ENCODE measurements around the gene C17orf67.

Gene C17orf67, protein sequence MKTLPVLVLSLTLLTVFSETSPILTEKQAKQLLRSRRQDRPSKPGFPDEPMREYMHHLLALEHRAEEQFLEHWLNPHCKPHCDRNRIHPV

DNA sequence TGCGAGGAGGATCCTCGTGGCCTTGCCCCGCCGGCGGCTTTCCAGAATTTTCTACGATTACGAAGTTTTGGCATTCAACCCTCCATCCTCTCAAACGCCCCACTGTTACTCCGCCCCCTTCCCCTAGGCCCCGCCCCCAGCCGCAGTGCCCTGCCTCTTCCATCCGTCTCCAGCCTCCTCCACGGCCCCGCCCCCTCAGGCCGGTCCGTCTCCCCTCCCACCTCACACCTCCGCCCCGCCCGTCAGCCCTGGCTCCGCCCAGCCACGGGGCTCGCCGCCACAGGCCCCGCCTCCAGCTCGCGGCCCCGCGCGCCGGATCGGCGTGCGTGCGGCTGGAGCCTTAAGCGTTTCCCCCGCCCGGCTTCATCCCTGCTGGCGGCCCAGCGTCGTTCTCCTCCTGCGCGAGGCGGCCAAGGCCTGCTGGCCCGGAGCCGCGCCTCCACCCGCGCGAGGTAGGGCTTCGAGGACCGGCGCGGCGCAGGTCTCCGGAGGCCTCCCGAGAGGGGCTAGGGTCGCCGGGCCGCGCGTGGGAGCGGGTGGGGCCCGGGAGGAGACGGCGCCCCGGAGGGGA, at the start of gene C17orf67, which contains the start of gene DGKE:
TSS of gene C17orf67 (minus strand) at position 112 of the 571 bp plus-strand sequence. CDS start 18,110 bp downstream, outside the sequence.
TSS of gene DGKE (plus strand) at position 343 of the 571 bp plus-strand sequence. CDS start 645 bp downstream, outside the sequence.
- peak; percentile 89 for DNase-seq (ENCODE audit: low read depth)

DNA sequence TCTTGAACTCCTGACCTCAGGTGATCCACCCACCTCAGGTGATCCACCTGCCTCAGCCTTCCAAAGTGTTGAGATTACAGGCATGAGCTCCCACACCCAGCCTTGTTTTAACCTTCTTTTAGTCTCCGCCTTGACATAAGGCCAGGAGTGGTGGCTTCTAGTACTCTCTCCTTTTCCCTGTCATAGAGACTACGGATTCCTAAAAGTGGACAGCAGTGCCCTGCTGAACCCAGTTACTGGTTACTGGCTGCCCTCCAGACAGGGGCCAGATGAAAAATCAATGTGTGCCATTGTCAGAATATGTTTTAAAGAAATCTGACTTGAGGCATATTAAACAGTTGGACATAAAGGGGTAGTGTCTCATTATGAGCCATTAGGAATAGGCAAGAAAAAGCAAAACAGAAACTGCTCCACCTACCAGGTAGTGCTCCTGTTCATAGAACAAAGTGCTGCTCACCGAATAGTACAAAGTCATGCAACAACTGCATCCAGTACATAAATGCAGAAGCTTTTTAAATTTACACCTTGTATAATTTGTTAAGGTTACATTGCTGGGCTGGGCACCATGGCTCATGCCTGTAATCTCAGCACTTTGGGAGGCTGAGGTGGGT, 48.1 kb upstream of the C17orf67 start:
- no peak for DNase-seq (ENCODE audit: low read depth)

DNA sequence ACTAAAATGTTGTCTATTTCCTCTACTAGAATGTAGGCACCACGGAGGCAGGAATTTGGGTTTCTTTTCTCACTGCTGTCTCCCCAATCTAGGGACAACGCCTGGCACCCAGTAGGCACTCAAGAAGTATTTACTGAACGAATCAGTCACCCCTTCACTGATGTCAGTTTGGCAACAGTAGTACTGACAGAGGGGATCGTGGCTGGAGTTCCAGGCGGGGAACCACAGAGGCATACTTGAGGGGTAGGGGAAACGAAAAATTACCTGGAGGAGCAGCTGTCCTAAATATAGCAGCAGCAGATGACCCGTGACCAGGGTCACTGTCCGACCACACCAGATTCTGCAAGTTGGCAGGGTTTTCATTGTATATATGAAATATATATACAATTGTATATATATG, 46.9 kb upstream of the C17orf67 start:
- DNase-seq (ENCODE audit: low read depth): no peak

DNA sequence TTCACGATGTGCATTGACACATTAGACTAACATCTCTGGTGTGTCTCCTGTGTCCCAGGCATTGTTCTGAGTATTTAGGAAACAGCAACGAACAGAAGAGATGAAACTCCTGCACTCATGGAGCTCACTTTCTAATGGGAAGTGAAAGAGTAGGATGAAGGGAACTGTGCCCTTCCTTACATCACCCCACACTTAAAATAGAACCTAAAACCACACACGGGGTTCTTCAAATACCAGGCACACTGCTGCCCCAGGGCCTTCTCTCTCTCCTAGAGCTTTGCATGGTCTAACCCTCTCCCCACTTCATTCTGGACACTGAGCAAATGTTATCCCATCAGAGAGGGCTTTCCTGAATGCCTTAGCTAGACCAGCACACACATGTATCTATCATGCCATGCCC, 46.4 kb upstream of the C17orf67 start:
- DNase-seq (ENCODE audit: low read depth): no peak

DNA sequence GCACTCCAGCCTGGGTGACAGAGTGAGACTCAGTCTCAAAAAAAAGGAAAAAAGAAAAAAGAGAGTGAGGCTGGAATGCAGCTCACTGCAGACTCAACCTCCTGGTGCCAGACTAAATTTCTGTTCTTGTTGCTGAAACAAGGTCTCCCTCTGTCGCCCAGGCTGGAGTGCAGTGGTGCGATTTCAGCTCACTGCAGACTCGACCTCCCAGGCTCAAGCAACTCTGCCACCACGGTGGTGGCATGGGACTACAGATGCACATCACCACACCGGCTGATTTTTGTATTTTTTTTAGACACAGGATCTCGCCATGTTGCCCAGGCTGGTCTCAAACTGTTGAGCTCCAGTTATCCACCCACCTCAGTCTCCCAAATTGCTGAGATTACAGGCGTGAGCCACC, 45.6 kb upstream of the C17orf67 start:
- DNase-seq (ENCODE audit: low read depth): no peak

DNA sequence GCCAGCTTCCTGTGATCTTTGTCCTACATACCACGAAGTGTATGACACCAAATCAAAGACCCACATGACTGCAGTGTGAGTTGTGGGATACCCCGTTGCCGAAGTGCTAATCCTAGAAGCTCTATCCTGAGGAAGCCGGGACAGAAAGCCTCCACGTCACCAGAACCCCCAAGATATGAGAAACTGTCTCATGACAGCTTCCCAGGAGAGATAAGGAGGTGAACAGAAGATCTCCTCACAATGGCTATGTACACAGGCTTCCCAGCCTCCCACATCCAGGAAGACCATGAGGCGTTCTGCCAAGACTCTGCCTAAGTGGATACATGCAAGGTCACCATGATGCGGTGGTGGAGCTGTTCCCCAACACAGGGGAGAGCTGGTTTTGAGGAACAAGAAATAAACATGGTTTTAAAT, 43.1 kb upstream of the C17orf67 start:
- peak; percentile 36 for DNase-seq (ENCODE audit: low read depth)

DNA sequence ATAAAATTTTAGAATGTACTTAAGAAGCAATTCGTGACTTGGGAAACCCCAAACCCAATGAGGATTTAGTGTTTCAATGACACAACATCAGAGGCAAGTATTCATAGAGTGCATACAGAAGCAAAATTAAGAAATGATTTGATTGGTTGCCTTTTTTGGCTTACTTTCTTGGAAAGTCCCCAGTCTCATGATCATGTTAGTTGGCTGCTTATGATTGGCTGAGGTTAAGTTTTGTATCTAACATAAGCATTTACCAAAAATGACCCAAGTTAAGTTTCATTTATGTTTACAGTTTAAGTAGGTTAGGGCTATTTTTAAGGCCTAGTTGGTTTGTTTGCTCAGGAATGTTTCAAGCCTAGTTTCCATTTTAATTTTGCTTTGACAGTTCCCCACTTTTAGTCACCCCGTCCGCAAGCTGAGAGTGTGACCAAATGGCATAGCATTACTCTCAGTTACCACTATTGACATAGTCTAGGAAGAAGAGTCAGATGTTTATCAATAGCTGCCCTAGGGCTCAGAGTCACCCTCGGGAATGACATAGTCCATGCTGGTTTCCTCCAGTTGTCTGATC, 36.4 kb upstream of the C17orf67 start:
- DNase-seq (ENCODE audit: low read depth): no peak

DNA sequence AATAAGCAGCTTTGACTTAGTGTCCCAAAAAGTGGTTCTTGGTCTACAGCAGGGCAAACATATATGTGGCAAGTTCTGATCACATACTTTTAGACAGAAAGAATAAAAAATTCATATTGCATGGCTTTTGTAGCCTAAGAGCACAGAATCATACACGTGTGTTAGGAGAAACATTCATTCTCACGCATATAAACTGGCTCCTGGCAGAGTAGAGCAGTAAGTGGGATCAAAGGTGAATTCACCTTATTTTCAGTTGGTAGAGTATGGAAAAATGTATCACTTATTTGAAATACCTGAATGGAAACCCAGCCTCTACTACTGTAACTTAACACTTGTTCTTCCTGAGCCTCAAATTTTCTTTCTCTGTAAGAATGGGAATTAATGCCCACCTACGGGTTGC, 35.0 kb upstream of the C17orf67 start:
- DNase-seq (ENCODE audit: low read depth): no peak

DNA sequence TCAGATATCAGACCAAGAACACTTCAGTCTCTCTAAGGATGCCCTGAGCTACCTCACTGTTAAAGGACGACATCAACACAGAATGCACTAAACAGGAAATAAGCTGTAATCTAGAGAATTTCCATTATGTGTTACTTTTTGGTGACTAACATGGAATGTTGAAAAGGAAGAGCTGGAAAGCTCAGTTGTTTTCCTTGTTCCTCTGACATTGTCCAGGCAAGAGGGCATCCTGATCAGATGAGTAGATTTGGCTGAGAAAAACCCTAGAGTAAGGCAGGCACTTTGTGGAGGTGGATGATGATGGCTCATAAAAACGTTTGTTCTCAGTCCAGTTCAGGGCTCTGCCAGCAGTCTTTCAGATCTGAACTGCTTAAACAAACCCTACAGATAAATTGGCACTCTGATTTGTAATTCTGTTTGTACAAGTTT, 34.2 kb upstream of the C17orf67 start:
- DNase-seq (ENCODE audit: low read depth): peak; percentile 42

DNA sequence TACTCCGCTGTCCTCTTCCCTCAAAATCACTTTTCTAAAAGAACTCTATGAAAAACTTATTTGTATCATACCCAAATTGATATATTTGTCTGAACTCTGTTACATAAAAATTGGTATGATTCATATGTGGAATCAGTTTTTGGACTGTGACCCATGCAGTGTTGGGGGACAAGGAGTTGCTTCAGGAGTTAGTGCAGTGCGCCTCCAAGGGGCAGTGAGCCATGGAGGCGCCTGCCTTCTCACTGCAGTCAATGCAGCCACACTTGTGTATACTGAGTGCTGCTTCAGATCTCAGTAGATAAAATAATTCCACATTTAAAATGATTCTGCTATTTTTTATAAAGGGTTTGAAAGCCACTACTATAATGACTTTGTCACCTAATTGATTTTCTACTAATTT, 32.8 kb upstream of the C17orf67 start:
- no peak for DNase-seq (ENCODE audit: low read depth)

DNA sequence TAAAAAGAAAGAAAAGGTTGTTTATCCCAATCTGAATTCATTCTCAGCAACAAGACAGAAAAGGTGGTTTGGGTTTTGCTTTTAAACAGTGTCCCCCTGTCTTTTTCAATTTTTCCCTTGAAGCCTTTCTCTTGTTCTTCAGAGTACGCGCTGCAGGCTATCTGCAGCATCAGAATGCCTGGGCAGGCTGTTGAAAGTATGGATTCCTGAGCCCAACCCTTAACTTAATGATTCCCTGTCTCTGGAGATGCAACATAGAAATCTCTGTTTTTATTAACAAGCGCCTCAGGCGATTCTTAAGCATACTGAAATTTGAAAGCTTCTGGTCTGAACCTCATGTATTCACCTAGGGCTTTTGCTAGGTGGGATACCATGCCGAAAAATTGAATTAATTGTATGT, 32.4 kb upstream of the C17orf67 start:
- no peak for DNase-seq (ENCODE audit: low read depth)

DNA sequence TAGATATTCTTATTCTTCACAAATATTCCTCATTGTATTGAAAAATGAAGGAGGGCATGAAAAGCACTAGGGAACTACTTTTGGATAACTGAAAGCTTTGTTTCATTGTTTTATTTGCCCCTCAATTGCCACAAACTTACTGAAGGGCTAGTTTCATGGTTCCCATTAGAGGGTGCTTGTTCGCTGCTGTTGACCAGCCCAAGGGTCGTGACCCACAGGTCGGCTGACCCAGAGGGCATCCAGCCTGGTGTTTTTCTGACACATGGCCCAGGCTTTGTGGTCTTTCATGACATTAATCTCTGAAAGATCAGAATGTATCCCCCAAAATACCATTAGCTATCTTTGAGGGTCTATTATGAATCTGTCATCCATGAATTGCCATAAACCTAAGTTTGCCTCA, 30.3 kb upstream of the C17orf67 start:
- DNase-seq (ENCODE audit: low read depth): no peak

DNA sequence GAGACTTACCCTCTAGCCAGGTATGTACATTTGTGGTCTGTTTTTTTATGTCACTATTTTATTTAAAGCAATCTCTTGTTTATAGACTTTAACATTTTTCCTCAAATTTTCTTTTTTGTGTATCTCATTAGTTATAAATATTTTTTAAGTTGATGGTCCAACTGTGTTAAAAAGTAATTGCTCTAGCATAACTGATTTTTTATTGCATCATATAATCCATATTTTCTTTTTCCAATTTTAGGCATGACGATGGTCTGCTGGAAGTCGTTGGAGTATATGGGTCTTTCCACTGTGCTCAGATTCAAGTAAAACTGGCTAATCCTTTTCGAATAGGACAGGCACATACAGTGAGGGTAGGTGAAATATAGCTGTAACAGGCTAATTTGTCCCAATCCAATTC, 28.2 kb upstream of the C17orf67 start:
- no peak for DNase-seq (ENCODE audit: low read depth)

DNA sequence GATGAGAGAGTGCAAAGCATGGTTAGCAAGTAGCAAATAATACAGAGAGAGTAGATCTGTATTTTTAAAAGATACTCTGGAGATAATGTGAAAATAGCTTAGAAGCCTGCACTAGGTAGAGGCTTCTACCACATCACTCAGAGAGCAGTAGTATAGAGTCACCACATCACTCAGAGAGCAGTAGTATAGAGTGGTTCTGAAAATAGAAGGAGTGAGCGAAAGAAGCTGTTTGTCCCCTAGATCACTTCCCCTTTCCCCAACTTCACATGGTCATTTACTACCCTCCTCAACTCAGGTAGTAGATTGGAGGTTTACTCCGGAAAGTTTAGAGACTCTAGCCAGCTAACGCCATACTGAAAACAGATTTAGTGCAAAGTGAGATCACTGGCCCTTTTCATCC, 17.3 kb upstream of the C17orf67 start:
- no peak for DNase-seq (ENCODE audit: low read depth)

DNA sequence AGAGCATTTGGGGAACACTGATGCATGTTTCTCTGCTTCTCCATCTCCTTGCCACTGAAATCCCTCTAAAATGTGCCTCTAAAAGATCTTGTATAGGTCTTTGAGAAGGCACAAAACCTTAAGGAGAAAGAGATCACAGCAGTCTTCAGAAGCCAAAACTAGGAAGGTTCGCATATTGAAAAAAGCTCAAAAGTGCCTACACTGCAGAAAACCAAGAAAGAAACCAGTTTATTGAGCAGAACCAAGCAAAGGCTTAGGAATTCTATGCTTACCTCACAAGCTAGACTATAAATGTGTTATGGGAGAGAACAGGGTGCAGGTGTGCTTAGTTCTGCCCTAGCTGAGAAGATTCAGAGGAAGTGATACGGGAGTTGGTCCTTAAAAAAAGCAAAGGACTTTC, 16.9 kb upstream of the C17orf67 start:
- DNase-seq (ENCODE audit: low read depth): no peak

DNA sequence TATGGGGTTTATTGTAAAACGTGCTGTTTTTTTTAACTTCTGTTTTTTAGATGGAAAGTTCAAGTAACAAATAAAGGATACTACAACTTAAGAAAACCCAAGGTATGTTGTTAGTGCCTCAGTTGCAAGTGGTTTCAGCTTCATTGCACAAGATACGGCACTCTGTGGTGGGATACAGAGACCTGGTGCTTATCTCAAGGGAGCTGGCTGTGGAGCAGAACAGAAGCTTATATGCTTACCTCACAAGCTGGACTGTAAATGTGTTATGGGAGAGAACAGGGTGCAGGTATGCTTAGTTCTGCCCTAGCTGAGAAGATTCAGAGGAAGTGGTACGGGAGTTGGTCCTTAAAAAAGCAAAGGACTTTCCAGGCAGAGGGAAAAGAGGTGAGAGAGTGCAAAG, 15.4 kb upstream of the C17orf67 start:
- DNase-seq (ENCODE audit: low read depth): no peak

DNA sequence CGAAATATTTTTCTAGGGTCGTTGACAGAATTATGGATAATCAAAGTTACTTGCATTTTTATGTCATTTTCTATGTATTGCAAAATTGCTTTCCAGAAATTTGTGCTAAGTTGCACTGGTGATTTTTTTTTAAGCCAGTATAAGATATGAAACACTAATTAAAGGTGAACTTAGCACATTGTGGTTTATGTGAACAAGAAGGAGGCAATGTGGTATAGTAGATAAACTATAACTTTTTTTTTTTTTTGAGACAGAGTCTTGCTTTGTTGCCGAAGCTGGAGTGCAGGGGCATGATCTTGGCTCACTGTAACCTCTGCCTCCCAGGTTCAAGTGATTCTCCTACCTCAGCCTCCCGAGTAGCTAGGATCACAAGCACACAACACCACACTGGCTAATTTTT, 13.4 kb upstream of the C17orf67 start:
- no peak for DNase-seq (ENCODE audit: low read depth)

DNA sequence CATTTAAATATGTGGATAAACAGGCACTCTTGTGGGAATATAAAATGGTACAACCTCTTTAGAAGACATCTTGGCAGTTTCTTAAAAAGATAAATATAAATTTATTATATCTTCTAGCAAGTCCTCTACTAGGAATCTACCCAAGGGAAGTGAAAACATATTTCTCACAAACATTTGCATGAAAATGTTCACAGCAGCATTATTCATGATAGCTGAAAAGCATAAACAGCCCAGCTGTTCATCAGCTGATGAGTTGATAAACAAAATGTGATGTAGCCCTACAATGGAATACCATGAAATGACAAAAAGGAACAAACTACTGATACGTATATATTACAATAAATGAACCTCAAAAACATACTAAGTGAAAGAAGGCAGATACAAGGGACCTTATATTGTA, 12.2 kb upstream of the C17orf67 start:
- DNase-seq (ENCODE audit: low read depth): no peak

DNA sequence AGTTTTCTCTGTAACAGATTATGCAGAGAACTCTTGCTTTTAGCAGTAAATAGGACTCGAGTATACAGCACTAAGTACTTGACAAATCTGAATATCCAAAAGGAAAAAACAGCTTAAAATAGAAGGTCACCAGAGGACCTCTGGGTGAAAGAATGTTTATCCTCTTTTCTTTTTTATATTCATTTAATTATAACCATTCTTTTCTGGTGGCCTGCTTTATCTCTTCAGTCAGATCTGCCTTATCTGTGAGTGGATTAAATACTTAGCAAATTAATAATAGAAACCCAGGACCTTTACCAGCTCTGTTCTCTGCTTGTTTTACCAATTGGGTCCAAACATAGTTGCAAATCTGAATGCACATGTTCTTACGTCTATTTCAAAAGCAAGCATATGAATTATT, 8.9 kb upstream of the C17orf67 start:
- DNase-seq (ENCODE audit: low read depth): no peak

DNA sequence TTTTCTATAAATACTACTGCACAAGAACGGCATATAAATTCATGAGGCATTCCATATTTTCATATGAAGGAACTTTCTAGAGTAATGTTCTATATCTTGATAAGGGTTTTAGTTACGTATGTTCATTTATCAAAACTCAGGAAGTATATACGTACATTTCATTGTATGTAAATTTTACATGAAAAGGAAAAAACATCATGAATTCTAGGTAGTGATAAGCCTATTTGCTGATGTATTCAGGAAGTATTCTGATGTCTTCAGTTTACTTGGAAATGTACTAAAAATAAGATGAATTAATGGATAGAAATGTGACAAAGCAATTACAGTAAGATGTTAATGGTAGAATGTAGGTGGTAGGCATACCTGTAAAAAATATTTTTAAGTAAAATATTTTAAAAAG, 5.0 kb upstream of the C17orf67 start:
- DNase-seq (ENCODE audit: low read depth): no peak

DNA sequence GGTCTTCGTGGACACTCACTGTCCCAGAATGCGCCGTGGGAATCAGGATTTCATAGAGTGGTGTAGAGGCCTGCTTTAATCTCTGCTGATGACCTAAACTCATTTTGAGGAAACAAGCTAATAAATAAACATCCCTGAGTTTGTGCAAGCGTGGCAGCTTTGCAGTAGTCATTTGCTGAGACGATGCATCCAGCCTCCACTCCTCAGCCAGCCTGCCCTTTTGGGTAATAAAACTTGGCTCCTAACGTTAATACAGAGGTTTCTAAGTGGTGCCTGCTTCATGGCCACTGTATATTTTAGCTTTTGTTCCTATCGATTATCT, 1.5 kb upstream of the C17orf67 start:
- no peak for DNase-seq (ENCODE audit: low read depth)

DNA sequence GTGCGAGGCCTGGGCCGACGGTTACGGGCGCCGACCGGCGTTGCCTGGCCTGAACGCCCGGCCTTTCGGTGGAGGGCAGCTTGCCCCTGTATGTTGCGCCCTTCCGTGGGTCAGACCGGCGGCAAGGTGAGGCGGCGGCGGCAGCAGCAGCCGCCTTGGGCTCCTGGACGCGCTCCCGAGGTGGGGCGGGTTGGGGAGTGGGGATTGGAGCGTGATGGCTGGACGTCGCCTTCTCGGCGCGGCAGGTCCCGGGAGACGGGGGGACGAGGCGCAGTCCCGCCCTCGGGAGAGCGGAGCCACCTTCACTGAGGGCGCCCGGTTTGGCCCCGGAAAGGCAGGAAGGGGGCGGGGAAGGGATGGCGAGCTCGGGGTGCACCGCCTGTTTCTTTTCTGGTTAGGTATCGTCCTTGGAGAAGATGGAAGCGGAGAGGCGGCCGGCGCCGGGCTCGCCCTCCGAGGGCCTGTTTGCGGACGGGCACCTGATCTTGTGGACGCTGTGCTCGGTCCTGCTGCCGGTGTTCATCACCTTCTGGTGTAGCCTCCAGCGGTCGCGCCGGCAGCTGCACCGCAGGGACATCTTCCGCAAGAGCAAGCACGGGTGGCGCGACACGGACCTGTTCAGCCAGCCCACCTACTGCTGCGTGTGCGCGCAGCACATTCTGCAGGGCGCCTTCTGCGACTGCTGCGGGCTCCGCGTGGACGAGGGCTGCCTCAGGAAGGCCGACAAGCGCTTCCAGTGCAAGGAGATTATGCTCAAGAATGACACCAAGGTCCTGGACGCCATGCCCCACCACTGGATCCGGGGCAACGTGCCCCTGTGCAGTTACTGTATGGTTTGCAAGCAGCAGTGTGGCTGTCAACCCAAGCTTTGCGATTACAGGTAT, 902 bp upstream of the C17orf67 start:
- no peak for DNase-seq (ENCODE audit: low read depth)
